HG03095 (cell line): ENCODE results near the gene ZHX3.

Experiments used
- ATAC-seq: cut with Tn5 transposase; IDR thresholded peaks from one replicate; pipeline ENCODE4 v1.9.1; 2021; ENCODE audit warnings: moderate library complexity; ENCODE audit not compliant: unreplicated experiment

The ZHX3 gene

GRCh38 chr20:41159547-41159946 lies 158.0 kb downstream of the ZHX3 start:
- no peak for ATAC-seq

GRCh38 chr20:41158082-41158625 lies 159.4 kb downstream of the ZHX3 start:
- no peak for ATAC-seq

GRCh38 chr20:41155261-41155660 lies 162.3 kb downstream of the ZHX3 start:
- ATAC-seq = no peak

- ATAC-seq = no peak
Measured at GRCh38 chr20:41154436-41155176, 162.9 kb downstream of the ZHX3 start.

- no peak for ATAC-seq
Measured at GRCh38 chr20:41152108-41152757, 165.3 kb downstream of the ZHX3 start.

- ATAC-seq = no peak
Measured at GRCh38 chr20:41151134-41151869, 166.2 kb downstream of the ZHX3 start.

GRCh38 chr20:41150664-41151063 lies 166.9 kb downstream of the ZHX3 start:
- no peak for ATAC-seq

- no peak for ATAC-seq
Measured at GRCh38 chr20:41148942-41149341, 168.6 kb downstream of the ZHX3 start.

GRCh38 chr20:41147767-41148191 lies 169.8 kb downstream of the ZHX3 start:
- no peak for ATAC-seq

GRCh38 chr20:41145821-41146620 lies 171.5 kb downstream of the ZHX3 start:
- ATAC-seq = no peak

GRCh38 chr20:41145317-41145716 lies 172.2 kb downstream of the ZHX3 start:
- no peak for ATAC-seq

- no peak for ATAC-seq
Measured at GRCh38 chr20:41143354-41143753, 174.2 kb downstream of the ZHX3 start.

GRCh38 chr20:41142919-41143318 lies 174.6 kb downstream of the ZHX3 start:
- no peak for ATAC-seq

- no peak for ATAC-seq
Measured at GRCh38 chr20:41142245-41142644, 175.3 kb downstream of the ZHX3 start.

- ATAC-seq = no peak
Measured at GRCh38 chr20:41141153-41141815, 176.2 kb downstream of the ZHX3 start.

- ATAC-seq = no peak
Measured at GRCh38 chr20:41140226-41141133, 177.1 kb downstream of the ZHX3 start.

GRCh38 chr20:41139227-41140093 lies 178.1 kb downstream of the ZHX3 start:
- no peak for ATAC-seq
